HCT116 (cell line): ENCODE data around the gene KPNB1. TPM values are rescaled to one million over a fixed set of nuclear protein-coding genes. Genes with fewer than 3 reads are reported as not detected.
A peak's percentile ranks its signal among the peaks of the same experiment; 100 is the strongest.

Source experiments
- ATAC-seq: fragments of 200-7000 bp; cut with Tn5 transposase; 2 replicates; pipeline ENCODE4 v1.9.1; 2020; ENCODE audit warnings: mild to moderate bottlenecking, moderate library complexity
- BruUV-seq: library from RNA; stranded (reverse); fragments of 400-500 nt; replicated peaks from 2 replicates; lab custom pipeline; 2021; lab: Mats Ljungman, UMichigan
- CTCF ChIA-PET: fragments of 300-600 bp; sonication (Branson Sonifier 250); formaldehyde crosslinking; loops from one replicate; lab custom pipeline; 2021; ENCODE audit warnings: antibody characterized with exemption; lab: Charles Lee
- POLR2A ChIA-PET: fragments of 300-600, 350-600 bp; sonication (Branson Sonifier 250); formaldehyde crosslinking; loops from one replicate; lab custom pipeline; 2021; ENCODE audit warnings: antibody characterized with exemption; lab: Charles Lee
- RAD21 ChIA-PET, 2 experiments: fragments of 300-600 bp; sonication (Branson Sonifier 250); formaldehyde crosslinking; loops; one replicate each; lab custom pipeline; 2023; ENCODE audit warnings: low total read pairs in 2 of 2; ENCODE audit not compliant: uncharacterized antibody in 2 of 2, unreplicated experiment in 2 of 2, low non-redundant PET in 1 of 2; lab: Charles Lee
- DNase-seq: peaks from one replicate; pipeline ENCODE4 v3.0.0-alpha.2; 2010; ENCODE audit warnings: low read depth, low spot score
- H2AFZ ChIP-seq: fragments of 200-600 bp; shearing (Covaris generic), sonication (generic); 2 replicates; pipeline ENCODE4 v1.6.1; 2017; ENCODE audit warnings: low read depth, mixed run types, mixed read lengths, antibody characterized with exemption, low read length; ENCODE audit not compliant: poor library complexity, severe bottlenecking
- H3K27ac ChIP-seq: 2 replicates; pipeline ENCODE4 v1.5.1; 2012; ENCODE audit warnings: low read depth, low read length
- H3K27me3 ChIP-seq: fragments of 200-600 bp; sonication (generic); 2 replicates; pipeline ENCODE4 v1.6.1; 2016; ENCODE audit warnings: mixed run types, low read length, mixed read lengths; ENCODE audit not compliant: insufficient read depth
- H3K36me3 ChIP-seq, 2 experiments: fragments of 200-500 bp in 1 of 2; fragments of 200-600 bp in 1 of 2; sonication (Bioruptor generic) in 1 of 2; sonication (generic) in 1 of 2; 2 replicates each; pipeline versions ENCODE4 v1.5.1 to v1.6.1; 2014 to 2016; ENCODE audit warnings: low read length in 2 of 2, inconsistent platforms in 1 of 2, mixed read lengths in 1 of 2, mixed run types in 1 of 2; ENCODE audit not compliant: insufficient read depth in 2 of 2, control insufficient read depth in 1 of 2
- H3K4me1 ChIP-seq, 2 experiments: fragments of 200-600 bp in 1 of 2; sonication (generic) in 1 of 2; 2 replicates each; pipeline versions ENCODE4 v1.5.1 to v1.6.1; 2012 to 2017; ENCODE audit warnings: low read length in 2 of 2, inconsistent platforms in 1 of 2, mild to moderate bottlenecking in 1 of 2, mixed read lengths in 1 of 2, mixed run types in 1 of 2, moderate library complexity in 1 of 2; ENCODE audit not compliant: insufficient read depth in 2 of 2, control insufficient read depth in 1 of 2
- H3K4me2 ChIP-seq: fragments of 200-600 bp; sonication (generic); 2 replicates; pipeline ENCODE4 v1.6.1; 2017; ENCODE audit warnings: mixed run types, low read length, mixed read lengths
- H3K4me3 ChIP-seq, 2 experiments: fragments of 200-600 bp in 1 of 2; sonication (generic) in 1 of 2; replicated peaks in 1 of 2; 2 replicates each; pipeline ENCODE4 v1.5.1; 2011 to 2016; ENCODE audit warnings: low read length in 2 of 2, control low read depth in 1 of 2, low read depth in 1 of 2, mild to moderate bottlenecking in 1 of 2, mixed read lengths in 1 of 2, mixed run types in 1 of 2
- H3K79me2 ChIP-seq: fragments of 200-600 bp; sonication (generic); 2 replicates; pipeline ENCODE4 v1.6.1; 2017; ENCODE audit warnings: mild to moderate bottlenecking, mixed run types, low read length, moderate library complexity, mixed read lengths; ENCODE audit not compliant: insufficient read depth
- H3K9ac ChIP-seq: fragments of 200-600 bp; sonication (generic); 2 replicates; pipeline ENCODE4 v1.6.1; 2016; ENCODE audit warnings: low read length, mixed read lengths
- H3K9me2 ChIP-seq: fragments of 200-600 bp; sonication (generic), shearing (Covaris generic); 2 replicates; pipeline ENCODE4 v1.6.1; 2017; ENCODE audit warnings: mixed run types, mild to moderate bottlenecking, moderate library complexity; ENCODE audit not compliant: insufficient read depth
- H3K9me3 ChIP-seq, 2 experiments: fragments of 200-500 bp in 1 of 2; fragments of 200-600 bp in 1 of 2; sonication (Bioruptor generic) in 1 of 2; sonication (generic) in 1 of 2; 2 replicates each; pipeline ENCODE4 v1.6.1; 2014 to 2017; ENCODE audit warnings: low read length in 2 of 2, mixed read lengths in 2 of 2, inconsistent platforms in 1 of 2, low read depth in 1 of 2, mild to moderate bottlenecking in 1 of 2, mixed run types in 1 of 2, moderate library complexity in 1 of 2; ENCODE audit not compliant: control insufficient read depth in 1 of 2, insufficient read depth in 1 of 2
- H4K20me1 ChIP-seq: fragments of 200-600 bp; sonication (generic), shearing (Covaris generic); 2 replicates; pipeline ENCODE4 v1.6.1; 2017; ENCODE audit warnings: mixed run types, mild to moderate bottlenecking, moderate library complexity; ENCODE audit not compliant: insufficient read depth
- CBX3 ChIP-seq: IDR thresholded peaks from 2 replicates; pipeline ENCODE4 v1.6.1; 2012; ENCODE audit warnings: low read depth
- CEBPB ChIP-seq: IDR thresholded peaks from 2 replicates; pipeline ENCODE4 v1.6.1; 2012; ENCODE audit warnings: low read depth
- CTCF ChIP-seq, 3 experiments: fragments of 200-600 bp in 1 of 3; sonication (generic) in 1 of 3; IDR thresholded peaks in 2 of 3; conservative IDR thresholded peaks in 1 of 3; 2 replicates each; pipeline ENCODE4 v1.5.1; 2012 to 2017; ENCODE audit warnings: low read depth in 2 of 3, low read length in 2 of 3, antibody characterized with exemption in 1 of 3, borderline replicate concordance in 1 of 3, control low read depth in 1 of 3, mild to moderate bottlenecking in 1 of 3, mixed read lengths in 1 of 3, mixed run types in 1 of 3, moderate library complexity in 1 of 3; ENCODE audit not compliant: insufficient read depth in 1 of 3
- EGR1 ChIP-seq: IDR thresholded peaks from 2 replicates; pipeline ENCODE4 v1.6.1; 2012; ENCODE audit warnings: low read depth
- ELF1 ChIP-seq: IDR thresholded peaks from 2 replicates; pipeline ENCODE4 v1.6.1; 2012; ENCODE audit warnings: low read depth, borderline replicate concordance
- EZH2 ChIP-seq: fragments of 200-600 bp; sonication (generic); IDR thresholded peaks from 2 replicates; pipeline ENCODE4 v1.6.1; 2017; ENCODE audit warnings: antibody characterized with exemption, mixed run types
- FOSL1 ChIP-seq: IDR thresholded peaks from 2 replicates; pipeline ENCODE4 v1.6.1; 2012; ENCODE audit warnings: low read depth
- JUND ChIP-seq: IDR thresholded peaks from 2 replicates; pipeline ENCODE4 v1.6.1; 2012
- POLR2A ChIP-seq: IDR thresholded peaks from 2 replicates; pipeline ENCODE4 v1.7.0; 2011; ENCODE audit warnings: borderline replicate concordance; ENCODE audit not compliant: insufficient read depth, insufficient read length; ENCODE audit errors: extremely low read depth
- POLR2AphosphoS5 ChIP-seq: IDR thresholded peaks from 2 replicates; pipeline ENCODE4 v1.6.1; 2011; ENCODE audit warnings: mild to moderate bottlenecking, low read depth, low read length, moderate library complexity
- REST ChIP-seq: IDR thresholded peaks from 2 replicates; pipeline ENCODE4 v1.6.1; 2012; ENCODE audit warnings: low read depth
- SIN3A ChIP-seq: IDR thresholded peaks from 2 replicates; pipeline ENCODE4 v1.6.1; 2012; ENCODE audit warnings: low read depth
- SRF ChIP-seq: IDR thresholded peaks from 2 replicates; pipeline ENCODE4 v1.6.1; 2012; ENCODE audit warnings: low read depth
- TCF7L2 ChIP-seq: IDR thresholded peaks from 2 replicates; pipeline ENCODE4 v1.7.0; 2011; ENCODE audit warnings: borderline replicate concordance, inconsistent platforms; ENCODE audit not compliant: insufficient read depth, insufficient read length; ENCODE audit errors: extremely low read depth
- YY1 ChIP-seq: IDR thresholded peaks from 2 replicates; pipeline ENCODE4 v1.6.1; 2011; ENCODE audit warnings: low read length, low read depth, moderate library complexity, mild to moderate bottlenecking; ENCODE audit not compliant: insufficient replicate concordance; ENCODE audit errors: extremely low read depth
- ZBTB33 ChIP-seq: IDR thresholded peaks from 2 replicates; pipeline ENCODE4 v1.6.1; 2011; ENCODE audit warnings: mild to moderate bottlenecking, low read length, moderate library complexity; ENCODE audit not compliant: insufficient replicate concordance; ENCODE audit errors: extremely low read depth
- ZFX ChIP-seq: fragments of 450-650 bp; IDR thresholded peaks from 2 replicates; pipeline ENCODE4 v1.6.1; 2017
- intact Hi-C: fragments of 100-400 bp; cut with micrococcal nuclease; formaldehyde crosslinking; loops from 2 replicates; pipeline ENCODE4 v1.10.0; 2022
- total RNA-seq: library from RNA; stranded (reverse); gene quantifications from one replicate; pipeline ENCODE4 v1.2.1, GENCODE V29; 2021; ENCODE audit not compliant: unreplicated experiment

KPNB1 gene
- total RNA-seq, 1 experiment from 2014 or later, result 526 TPM

GRCh38 chr17:47621293-47622179, 28.2 kb upstream of the KPNB1 start:
- H3K36me3 ChIP-seq, result peaks cover 31 to 33% of the 10 kb centered on the region in 2 experiments; a peak in 3 of 4 replicates
- H3K9me3 ChIP-seq, result no peaks in the 10 kb centered on the region
- H3K9me2 ChIP-seq, result no peaks in the 10 kb centered on the region
- ATAC-seq (peak; percentile 93), DNase-seq (peak; percentile 82)
- peak overlapping the region; percentile 63 for H3K4me2 ChIP-seq
- H2AFZ ChIP-seq, result no peak overlapping the region
- H3K27ac ChIP-seq, result peak overlapping the region; percentile 62
- CTCF ChIA-PET, result interaction anchor here (1.0 kb wide), 1 partner anchor 28 kb away, joined by 8 read pairs; the partner anchor contains the start of gene KPNB1
- peak overlapping the region in 1 of 2 experiments; percentile 22; a peak in 1 of 4 replicates for H3K4me3 ChIP-seq
- peaks cover 32 to 46% of the 10 kb centered on the region in 2 experiments for H3K4me1 ChIP-seq
- no peaks in the 10 kb centered on the region for H3K27me3 ChIP-seq
- BruUV-seq, result TSS peak; percentile 24
- no peaks in the 10 kb centered on the region for H3K79me2 ChIP-seq
- POLR2A ChIA-PET, result interaction anchor here (1.0 to 1.7 kb wide), 2 partner anchors 10 to 28 kb away, joined by 3 to 18 read pairs; partner anchors contain the start of gene KPNB1
- no peaks in the 10 kb centered on the region for H4K20me1 ChIP-seq
- intact Hi-C loops, result loop anchor here (1.0 kb wide), 1 partner anchor 181 kb away; no protein-coding TSS in a partner anchor
- RAD21 ChIA-PET, result interaction anchor here in 1 of 2 experiments (0.6 to 1.3 kb wide), 2 partner anchors 28 to 55 kb away, joined by 4 to 6 read pairs; partner anchors contain the start of gene KPNB1
- H3K9ac ChIP-seq, result peak overlapping the region; percentile 48
- 0 out of 2 replicates have a peak, but pooled peaks have one; percentile 27 for TF ChIP-seq CBX3
- no peak for TF ChIP-seq ELF1
- TF ChIP-seq CEBPB, result no peak; the same call in 1 of the 2 replicates
- peak in 2 of 3 experiments; percentile 22 to 27; a peak in 3 of 6 replicates for TF ChIP-seq CTCF (IDR thresholded peaks at IDR 0.05 in 2 of 3, conservative IDR thresholded peaks at IDR 0.05 in 1 of 3; ENCODE audit: borderline replicate concordance in 1 of 3, insufficient read depth in 1 of 3, low read depth in 2 of 3, low read length in 2 of 3)
- TF ChIP-seq SIN3A, result peak; percentile 42; the same call in 1 of the 2 replicates
- peak; percentile 88 for TF ChIP-seq YY1
- TF ChIP-seq FOSL1, result peak; percentile 87
- no peak for TF ChIP-seq EGR1
- no peak for TF ChIP-seq POLR2AphosphoS5
- no peak for TF ChIP-seq ZBTB33
- TF ChIP-seq SRF, result peak; percentile 13; the same call in 1 of the 2 replicates
- TF ChIP-seq EZH2, result no peak
- no peak for TF ChIP-seq TCF7L2
- peak; percentile 76; the same call in 1 of the 2 replicates for TF ChIP-seq JUND
- no peak for TF ChIP-seq ZFX
- TF ChIP-seq POLR2A, result no peak
- no peak for TF ChIP-seq REST
